Measurements from ENCODE around the gene ARHGAP22. TPM values are rescaled to one million over a fixed set of nuclear protein-coding genes. Genes with fewer than 3 reads are reported as not detected.
"Not testable (repeated sequence)": the region's sequence is repeated elsewhere in the genome, so short reads cannot be mapped to it uniquely, and the experiment has no call there.

The ARHGAP22 gene
- total RNA-seq, 4 donors from 2014 or later = 2.2 to 9.1 (median 4.8) TPM

DNA sequence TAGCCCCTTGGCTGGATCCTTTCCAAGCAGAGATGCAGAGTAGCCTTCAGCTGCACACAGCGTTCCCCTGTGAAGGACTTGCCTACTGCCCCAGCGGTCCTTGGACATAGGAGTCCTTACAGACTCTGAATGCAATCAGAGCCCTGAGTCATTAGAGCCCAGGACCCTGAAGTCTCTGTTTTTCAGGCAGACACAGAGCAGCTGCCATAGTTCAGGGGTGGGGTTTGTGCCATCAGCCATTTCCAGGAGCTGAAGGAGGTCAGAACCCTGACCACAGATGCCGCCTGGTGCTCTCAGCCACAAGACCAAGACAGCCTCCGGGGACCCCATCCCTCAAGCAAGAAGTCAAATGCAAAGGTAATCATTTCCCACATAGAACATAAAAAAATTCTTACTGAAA lies 47.0 kb upstream of the ARHGAP22 start:
- H3K4me3 ChIP-seq = no peak overlapping the region
- H3K9me3 ChIP-seq = no peaks in the 10 kb centered on the region
- H3K27me3 ChIP-seq = peaks cover 0 to 7% (median 0%) of the 10 kb centered on the region in 4 donors
- H3K36me3 ChIP-seq = no peaks in the 10 kb centered on the region
- DNase-seq (ENCODE audit: extremely low spot score) = no peak
- peaks cover 15 to 19% (median 18%) of the 10 kb centered on the region in 4 donors for H3K4me1 ChIP-seq
- intact Hi-C loops (cut with DNase I) = loop anchor here (10.0 kb wide), 1 partner anchor 863 kb away; no protein-coding TSS in a partner anchor
- H3K27ac ChIP-seq (replicated peaks in 1 of 4) = no peak overlapping the region
- TF ChIP-seq POLR2A (IDR thresholded peaks at IDR 0.05; ENCODE audit: low read depth) (no peak), POLR2AphosphoS5 (IDR thresholded peaks at IDR 0.05) (no peak), EP300 (IDR thresholded peaks at IDR 0.05) (no peak)
- TF ChIP-seq, protein P1, sequence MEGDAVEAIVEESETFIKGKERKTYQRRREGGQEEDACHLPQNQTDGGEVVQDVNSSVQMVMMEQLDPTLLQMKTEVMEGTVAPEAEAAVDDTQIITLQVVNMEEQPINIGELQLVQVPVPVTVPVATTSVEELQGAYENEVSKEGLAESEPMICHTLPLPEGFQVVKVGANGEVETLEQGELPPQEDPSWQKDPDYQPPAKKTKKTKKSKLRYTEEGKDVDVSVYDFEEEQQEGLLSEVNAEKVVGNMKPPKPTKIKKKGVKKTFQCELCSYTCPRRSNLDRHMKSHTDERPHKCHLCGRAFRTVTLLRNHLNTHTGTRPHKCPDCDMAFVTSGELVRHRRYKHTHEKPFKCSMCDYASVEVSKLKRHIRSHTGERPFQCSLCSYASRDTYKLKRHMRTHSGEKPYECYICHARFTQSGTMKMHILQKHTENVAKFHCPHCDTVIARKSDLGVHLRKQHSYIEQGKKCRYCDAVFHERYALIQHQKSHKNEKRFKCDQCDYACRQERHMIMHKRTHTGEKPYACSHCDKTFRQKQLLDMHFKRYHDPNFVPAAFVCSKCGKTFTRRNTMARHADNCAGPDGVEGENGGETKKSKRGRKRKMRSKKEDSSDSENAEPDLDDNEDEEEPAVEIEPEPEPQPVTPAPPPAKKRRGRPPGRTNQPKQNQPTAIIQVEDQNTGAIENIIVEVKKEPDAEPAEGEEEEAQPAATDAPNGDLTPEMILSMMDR (IDR thresholded peaks at IDR 0.05) = no peak
- WGBS = no CpG with 5 or more reads among the region's 4 CpGs

DNA sequence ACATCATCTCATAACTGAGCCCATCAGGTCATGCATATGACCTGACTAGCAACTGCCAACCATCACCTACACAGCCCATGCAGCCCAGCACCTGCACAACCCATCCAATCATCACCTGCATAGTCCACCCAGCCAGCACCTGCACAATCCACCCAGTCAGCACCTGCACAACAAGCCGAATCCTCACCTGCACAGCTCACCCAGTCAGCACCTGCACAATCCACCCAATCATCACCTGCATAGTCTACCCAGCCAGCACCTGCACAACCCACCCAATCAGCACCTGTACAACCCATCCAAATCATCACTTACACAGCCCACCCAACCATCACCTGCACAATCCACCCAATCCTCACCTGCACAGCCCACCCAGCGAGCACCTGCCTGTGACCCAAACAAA lies 46.4 kb upstream of the ARHGAP22 start:
- TF ChIP-seq EP300 (IDR thresholded peaks at IDR 0.05) (no peak), POLR2A (IDR thresholded peaks at IDR 0.05; ENCODE audit: low read depth) (no peak)
- TF ChIP-seq, protein P1 (IDR thresholded peaks at IDR 0.05) = no peak
- DNase-seq (ENCODE audit: extremely low spot score) = no peak
- 95% methylated on average over 2 of the region's 2 CpGs for WGBS
- intact Hi-C loops (cut with DNase I) = loop anchor here (10.0 kb wide), 1 partner anchor 864 kb away; no protein-coding TSS in a partner anchor
- Histone ChIP-seq H3K4me3 (no peak overlapping the region), H3K9me3 (no peaks in the 10 kb centered on the region), H3K36me3 (no peaks in the 10 kb centered on the region), H3K27ac (replicated peaks in 1 of 4) (no peak overlapping the region), H3K4me1 (peaks cover 10 to 13% (median 13%) of the 10 kb centered on the region in 4 donors), H3K27me3 (peaks cover 0 to 7% (median 0%) of the 10 kb centered on the region in 4 donors)

- TF ChIP-seq, protein P1 (IDR thresholded peaks at IDR 0.05) = no peak
- no peak for TF ChIP-seq POLR2AphosphoS5 (IDR thresholded peaks at IDR 0.05)
- no peaks in the 10 kb centered on the region for H3K36me3 ChIP-seq
- WGBS = 82% methylated on average over 7 of the region's 7 CpGs
- peaks cover 0 to 7% (median 0%) of the 10 kb centered on the region in 4 donors for H3K27me3 ChIP-seq
- no peaks in the 10 kb centered on the region for H3K4me1 ChIP-seq
- H3K9me3 ChIP-seq = no peaks in the 10 kb centered on the region
- H3K27ac ChIP-seq (replicated peaks in 1 of 4) = no peak overlapping the region
- peak; percentile 89 for DNase-seq (ENCODE audit: extremely low spot score)
- no peak overlapping the region for H3K4me3 ChIP-seq
- intact Hi-C loops (cut with DNase I) = no loop called here
Observed at GRCh38 chr10:48649349-48649944, 44.6 kb upstream of the ARHGAP22 start.

GRCh38 chr10:48648172-48648942 lies 43.5 kb upstream of the ARHGAP22 start:
- H3K27me3 ChIP-seq = peaks cover 0 to 7% (median 0%) of the 10 kb centered on the region in 4 donors
- peak; percentile 84 for DNase-seq (ENCODE audit: extremely low spot score)
- H3K4me3 ChIP-seq = no peak overlapping the region
- no peaks in the 10 kb centered on the region for H3K9me3 ChIP-seq
- H3K4me1 ChIP-seq = no peaks in the 10 kb centered on the region
- no peaks in the 10 kb centered on the region for H3K36me3 ChIP-seq
- TF ChIP-seq EP300 (IDR thresholded peaks at IDR 0.05) = no peak
- TF ChIP-seq POLR2A (IDR thresholded peaks at IDR 0.05; ENCODE audit: low read depth) = no peak
- TF ChIP-seq, protein P1 (IDR thresholded peaks at IDR 0.05) = no peak
- no peak for TF ChIP-seq POLR2AphosphoS5 (IDR thresholded peaks at IDR 0.05)
- H3K27ac ChIP-seq (replicated peaks in 1 of 4) = no peak overlapping the region
- intact Hi-C loops (cut with DNase I) = no loop called here
- 91% methylated on average over 12 of the region's 12 CpGs for WGBS

- DNase-seq (ENCODE audit: extremely low spot score); H3K4me1 ChIP-seq; H3K27ac ChIP-seq (replicated peaks in 1 of 4); intact Hi-C loops (cut with DNase I); H3K9me3 ChIP-seq; H3K4me3 ChIP-seq; H3K36me3 ChIP-seq; H3K27me3 ChIP-seq: not testable (repeated sequence)
- WGBS = 99% methylated on average over 7 of the region's 7 CpGs
Observed at GRCh38 chr10:48647073-48647472, 42.2 kb upstream of the ARHGAP22 start.
